Stimulated activated naive B cell treated with anti-CD40 and anti-IgM and Interleukin-4, amounts not matched to agents 10 μg/mL and 1 μg/mL and 100 μg/mL, for 72 hours (primary cell): ENCODE results near the gene LY6G5B.
A peak's percentile ranks its signal among the peaks of the same experiment; 100 is the strongest.
"Not testable (repeated sequence)": the region's sequence is repeated elsewhere in the genome, so short reads cannot be mapped to it uniquely, and the experiment has no call there.

Experiments used
- ATAC-seq, 2 donors: fragments of 150-1000 bp; cut with Tn5 transposase; replicated peaks; 2 replicates each; pipeline ENCODE4 v1.10.0; 2021; ENCODE audit warnings: moderate library complexity in 1 of 2
- DNase-seq: peaks from one replicate; pipeline ENCODE4 v3.0.0; 2021
- H3K27ac Mint-ChIP-seq: one replicate; pipeline ENCODE4 v1.8.0; 2022; ENCODE audit warnings: mild to moderate bottlenecking, mixed read lengths
- H3K27me3 Mint-ChIP-seq, 2 donors: one replicate each; pipeline ENCODE4 v1.8.0; 2022; ENCODE audit warnings: mixed read lengths in 2 of 2
- H3K36me3 Mint-ChIP-seq, 2 donors: one replicate each; pipeline ENCODE4 v1.8.0; 2022; ENCODE audit warnings: mixed read lengths in 2 of 2, mild to moderate bottlenecking in 1 of 2
- H3K4me1 Mint-ChIP-seq, 2 donors: one replicate each; pipeline ENCODE4 v1.8.0; 2022; ENCODE audit warnings: mixed read lengths in 2 of 2, mild to moderate bottlenecking in 1 of 2
- H3K4me3 Mint-ChIP-seq, 2 donors: one replicate each; pipeline ENCODE4 v1.8.0; 2022; ENCODE audit warnings: mild to moderate bottlenecking in 2 of 2, mixed read lengths in 2 of 2, moderate library complexity in 1 of 2
- H3K9me3 Mint-ChIP-seq, 2 donors: one replicate each; pipeline ENCODE4 v1.8.0; 2022; ENCODE audit warnings: mixed read lengths in 2 of 2, mild to moderate bottlenecking in 1 of 2

Gene LY6G5B

DNA sequence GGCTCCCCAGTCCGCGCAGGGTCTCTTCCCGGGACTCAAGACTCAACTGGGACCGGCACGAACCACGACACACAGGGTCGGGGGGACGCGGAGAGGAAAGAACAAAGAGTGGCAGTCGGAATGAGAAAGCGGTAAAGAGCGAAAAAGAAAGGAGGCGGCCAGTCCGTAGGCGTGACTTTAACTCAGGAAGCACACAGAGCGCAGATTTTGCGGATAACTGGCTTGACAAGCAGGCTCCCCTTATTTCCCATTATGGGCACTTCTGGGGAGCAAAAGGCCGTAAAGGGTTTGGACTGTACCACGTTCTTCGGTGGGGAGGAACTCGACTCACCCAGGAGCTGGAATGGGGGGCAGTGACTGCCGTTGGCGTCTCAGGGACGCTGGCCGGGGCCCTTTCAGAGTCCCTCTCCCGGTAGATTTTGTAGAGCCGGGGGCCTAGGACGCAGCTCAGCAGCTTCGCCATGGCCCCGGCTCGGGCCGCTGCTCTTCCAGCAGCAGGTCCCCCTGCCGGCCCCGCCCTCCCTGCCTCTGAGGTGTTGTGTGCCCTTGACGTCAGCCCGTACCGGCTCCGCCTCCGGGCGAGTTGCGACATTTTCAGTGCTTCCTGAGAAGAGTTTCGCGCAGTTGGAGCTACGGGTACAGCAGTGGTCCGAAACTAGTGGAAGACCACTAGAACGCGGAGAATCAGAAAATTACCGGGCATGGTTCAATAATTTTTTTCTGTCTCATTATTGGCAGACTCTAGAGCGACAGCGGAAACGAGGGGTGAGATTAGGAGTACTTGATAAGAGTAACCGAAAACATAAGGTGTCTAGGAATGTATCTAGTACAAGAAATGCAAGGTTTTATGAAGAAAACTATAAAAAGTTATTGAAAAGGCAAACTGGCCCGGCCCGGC lies 33.3 kb downstream of the LY6G5B start, which contains the start of gene ABHD16A:
ABHD16A (minus strand) TSS at position 506 of the 898 bp plus-strand sequence; CDS start at position 463, 43 bp downstream.
- Mint-ChIP-seq H3K9me3 (no peaks in the 10 kb centered on the region), H3K4me3 (peak within 1 kb of the TSS; percentile 96 to 99), H3K27me3 (no peaks in the 10 kb centered on the region), H3K27ac (peak within 1 kb of the TSS; percentile 98), H3K4me1 (peaks cover 16 to 25% of the 10 kb centered on the region in 2 donors), H3K36me3 (peaks cover 4 to 13% of the 10 kb centered on the region in 2 donors)
- ATAC-seq (peak; percentile 97 to 98), DNase-seq (peak; percentile 97)

DNA sequence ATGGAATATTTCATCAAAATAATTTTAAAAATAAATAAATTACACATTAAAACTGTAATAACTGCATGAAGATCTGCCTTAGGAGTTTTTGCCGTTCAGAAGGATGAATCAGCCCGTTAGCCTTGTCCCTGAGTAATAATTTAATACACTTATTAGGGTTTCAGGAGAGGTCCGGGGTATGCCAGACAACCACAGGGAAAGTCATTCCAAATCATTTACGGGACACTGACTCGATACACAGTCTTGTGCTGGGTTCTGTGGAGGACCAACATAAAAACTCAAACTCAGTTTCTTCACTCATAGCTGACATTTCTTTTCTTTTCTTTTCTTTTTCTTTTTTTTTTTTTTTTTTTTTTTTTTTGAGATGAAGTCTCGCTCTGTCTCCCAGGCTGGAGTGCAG lies 36.2 kb downstream of the LY6G5B start:
- DNase-seq (no peak), ATAC-seq (no peak)
- no peaks in the 10 kb centered on the region for H3K9me3 Mint-ChIP-seq
- H3K36me3 Mint-ChIP-seq = peaks cover 4 to 11% of the 10 kb centered on the region in 2 donors
- peaks cover 18 to 30% of the 10 kb centered on the region in 2 donors for H3K4me1 Mint-ChIP-seq
- H3K27ac Mint-ChIP-seq = no peak overlapping the region
- no peak overlapping the region for H3K4me3 Mint-ChIP-seq
- no peaks in the 10 kb centered on the region for H3K27me3 Mint-ChIP-seq

DNA sequence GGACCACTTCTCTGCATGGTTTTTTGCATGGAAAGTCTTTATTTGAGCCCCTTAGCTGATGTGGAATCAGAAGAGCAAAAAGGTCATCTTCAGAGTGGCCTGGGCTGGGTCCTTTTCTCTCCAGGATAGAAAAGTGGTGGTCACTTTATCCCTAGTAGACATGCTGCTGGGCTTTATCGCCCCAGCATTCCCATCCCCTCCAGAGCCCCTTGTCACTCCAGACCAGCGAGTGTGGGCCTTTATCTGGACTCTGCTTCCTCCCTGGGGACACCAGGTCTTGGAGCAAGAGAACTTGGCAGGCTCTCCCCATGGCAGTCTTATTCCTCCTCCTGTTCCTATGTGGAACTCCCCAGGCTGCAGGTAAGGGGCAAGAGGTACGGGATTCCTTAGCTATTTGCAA lies 36.8 kb downstream of the LY6G5B start, which contains the start of gene LY6G6F:
LY6G6F (plus strand) TSS at position 268 of the 400 bp plus-strand sequence; CDS start at position 309, 41 bp downstream.
- Mint-ChIP-seq H3K9me3 (no peaks in the 10 kb centered on the region), H3K4me3 (no peak within 1 kb of the TSS), H3K27ac (peak within 1 kb of the TSS; percentile 47), H3K4me1 (peaks cover 15 to 28% of the 10 kb centered on the region in 2 donors), H3K36me3 (peaks cover 4 to 7% of the 10 kb centered on the region in 2 donors), H3K27me3 (no peaks in the 10 kb centered on the region)
- DNase-seq = no peak
- no peak for ATAC-seq

DNA sequence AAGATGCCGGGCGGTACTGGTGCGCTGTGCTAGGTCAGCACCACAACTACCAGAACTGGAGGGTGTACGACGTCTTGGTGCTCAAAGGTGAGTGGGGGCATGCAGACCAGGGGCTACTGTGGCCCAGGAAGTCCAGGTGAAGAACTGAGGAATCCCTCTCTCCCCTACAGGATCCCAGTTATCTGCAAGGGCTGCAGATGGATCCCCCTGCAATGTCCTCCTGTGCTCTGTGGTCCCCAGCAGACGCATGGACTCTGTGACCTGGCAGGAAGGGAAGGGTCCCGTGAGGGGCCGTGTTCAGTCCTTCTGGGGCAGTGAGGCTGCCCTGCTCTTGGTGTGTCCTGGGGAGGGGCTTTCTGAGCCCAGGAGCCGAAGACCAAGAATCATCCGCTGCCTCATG lies 37.9 kb downstream of the LY6G5B start:
- ATAC-seq = no peak
- H3K9me3 Mint-ChIP-seq = no peaks in the 10 kb centered on the region
- H3K27me3 Mint-ChIP-seq = no peaks in the 10 kb centered on the region
- DNase-seq = no peak
- H3K36me3 Mint-ChIP-seq = peaks cover under 1% of the 10 kb centered on the region in 2 donors
- H3K27ac Mint-ChIP-seq = no peak overlapping the region
- peaks cover 11 to 25% of the 10 kb centered on the region in 2 donors for H3K4me1 Mint-ChIP-seq
- H3K4me3 Mint-ChIP-seq = no peak overlapping the region

DNA sequence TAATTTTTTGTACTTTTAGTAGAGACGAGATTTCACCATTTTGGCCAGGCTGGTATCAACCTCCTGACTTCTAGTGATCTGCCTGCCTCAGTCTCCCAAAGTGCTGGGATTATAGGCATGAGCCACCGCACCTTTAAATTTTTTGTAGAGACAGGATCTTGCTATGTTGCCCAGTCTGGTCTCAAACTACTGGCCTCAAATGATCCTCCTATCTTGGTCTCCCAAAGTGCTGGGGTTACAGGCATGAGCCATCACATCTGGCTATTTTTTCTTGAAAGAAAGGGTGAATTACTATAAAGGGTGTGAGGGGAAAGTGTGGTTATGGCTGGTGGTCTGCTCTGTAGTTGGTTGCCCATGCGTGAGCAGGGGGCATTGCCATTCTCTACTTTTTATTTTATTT lies 38.4 kb downstream of the LY6G5B start:
- DNase-seq (no peak), ATAC-seq (no peak)
- Mint-ChIP-seq H3K4me3 (no peak overlapping the region), H3K9me3 (no peaks in the 10 kb centered on the region), H3K27ac (no peak overlapping the region), H3K4me1 (peaks cover 11 to 24% of the 10 kb centered on the region in 2 donors), H3K27me3 (no peaks in the 10 kb centered on the region), H3K36me3 (no peaks in the 10 kb centered on the region)

DNA sequence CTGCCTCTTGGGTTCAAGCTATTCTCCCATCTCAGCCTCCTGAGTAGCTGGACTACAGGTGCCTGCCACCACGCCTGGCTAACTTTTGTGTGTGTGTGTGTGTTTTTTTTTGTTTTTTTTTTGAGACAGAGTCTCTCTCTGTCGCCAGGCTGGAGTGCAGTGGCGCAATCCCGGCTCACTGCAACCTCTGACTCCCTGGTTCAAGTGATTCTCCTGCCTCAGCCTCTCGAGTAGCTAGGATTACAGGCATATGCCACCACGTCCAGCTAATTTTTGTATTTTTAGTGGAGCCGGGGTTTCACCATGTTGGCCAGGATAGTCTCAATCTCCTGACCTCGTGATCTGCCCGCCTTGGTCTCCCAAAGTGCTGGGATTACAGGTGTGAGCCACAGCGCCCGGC lies 39.4 kb downstream of the LY6G5B start:
- H3K27ac Mint-ChIP-seq, H3K36me3 Mint-ChIP-seq, DNase-seq, H3K9me3 Mint-ChIP-seq, ATAC-seq, H3K4me3 Mint-ChIP-seq, H3K27me3 Mint-ChIP-seq: not testable (repeated sequence)
- peaks cover 9 to 19% of the 10 kb centered on the region in 2 donors for H3K4me1 Mint-ChIP-seq

DNA sequence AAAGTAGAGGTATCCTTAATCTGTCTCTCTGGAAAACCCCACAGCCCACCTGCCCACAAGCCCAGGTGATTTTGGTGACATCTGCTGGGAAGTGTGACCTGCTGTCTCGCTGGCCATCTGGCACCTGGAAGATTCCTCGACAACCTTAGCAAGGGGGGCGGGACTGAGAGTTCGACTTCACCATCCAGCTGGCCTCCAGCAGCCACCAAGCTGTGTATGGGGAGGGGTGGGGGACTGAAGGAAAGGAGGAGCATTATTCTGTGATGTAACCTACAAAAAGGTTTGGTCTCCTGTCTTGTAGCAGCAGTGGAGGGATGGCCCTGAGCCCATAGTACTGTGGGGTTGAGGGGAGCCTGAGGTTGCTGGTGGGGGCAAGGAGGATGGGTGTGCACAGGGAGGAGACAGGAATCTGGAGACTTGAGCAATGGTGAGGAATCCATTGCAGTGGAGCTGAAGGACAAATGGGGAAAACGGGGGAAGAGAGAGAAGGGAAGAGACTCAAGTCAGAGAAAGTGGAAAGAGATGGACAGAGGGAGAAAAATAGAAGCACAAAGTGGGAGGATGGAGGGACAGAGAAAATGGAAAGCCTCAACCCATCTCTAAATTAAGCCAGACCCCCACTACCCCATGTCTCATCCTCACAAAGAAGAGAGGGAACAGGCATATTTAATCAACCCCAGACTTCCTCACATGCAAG lies 40.9 kb downstream of the LY6G5B start:
- Mint-ChIP-seq H3K4me1 (peaks cover 9 to 19% of the 10 kb centered on the region in 2 donors), H3K36me3 (no peaks in the 10 kb centered on the region), H3K4me3 (no peak overlapping the region), H3K9me3 (no peaks in the 10 kb centered on the region), H3K27ac (no peak overlapping the region), H3K27me3 (no peaks in the 10 kb centered on the region)
- DNase-seq (no peak), ATAC-seq (no peak)

DNA sequence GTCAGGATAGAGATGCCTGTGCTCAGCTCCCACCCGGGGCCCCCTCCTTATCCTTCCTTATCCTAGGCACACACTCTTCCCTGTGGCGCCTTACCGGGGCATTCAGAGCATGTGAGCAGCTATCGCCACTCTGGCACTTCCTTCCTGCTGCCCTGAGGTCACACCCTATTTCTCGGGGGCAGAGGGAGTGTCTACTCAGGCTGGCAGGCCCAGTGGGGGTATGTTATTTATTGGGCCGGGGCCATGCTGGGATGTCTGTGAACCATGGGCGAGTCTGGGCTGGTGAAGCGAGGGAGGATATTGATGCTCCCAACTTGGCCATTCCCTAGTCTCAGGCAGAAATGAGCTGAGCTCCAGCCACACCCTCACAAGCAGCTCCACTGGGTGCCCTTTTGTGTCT lies 41.5 kb downstream of the LY6G5B start:
- Mint-ChIP-seq H3K9me3 (no peaks in the 10 kb centered on the region), H3K27ac (no peak overlapping the region), H3K27me3 (no peaks in the 10 kb centered on the region), H3K4me3 (no peak overlapping the region), H3K4me1 (peaks cover 9 to 19% of the 10 kb centered on the region in 2 donors), H3K36me3 (no peaks in the 10 kb centered on the region)
- DNase-seq (no peak), ATAC-seq (no peak)

DNA sequence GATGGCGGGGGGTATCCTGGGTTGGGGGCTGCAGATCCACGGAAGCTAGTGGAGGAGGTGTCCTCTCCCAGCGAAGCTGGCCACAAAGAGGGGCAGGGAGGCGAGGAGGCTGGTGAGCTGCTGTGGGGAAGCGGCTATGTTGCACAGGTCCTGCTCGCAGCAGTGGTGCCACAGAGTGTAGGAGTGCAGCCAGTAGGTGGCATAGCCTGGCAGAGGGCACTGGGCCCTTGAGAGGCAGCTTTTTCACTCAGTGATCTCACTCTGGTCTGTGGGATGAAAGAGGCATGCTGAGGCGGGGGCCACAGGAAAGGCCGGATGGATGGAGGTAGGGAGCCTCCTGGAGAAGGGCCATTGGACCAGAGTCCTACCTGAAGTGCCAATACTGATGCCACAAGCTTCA lies 42.5 kb downstream of the LY6G5B start:
- no peak for DNase-seq
- H3K9me3 Mint-ChIP-seq = no peaks in the 10 kb centered on the region
- no peaks in the 10 kb centered on the region for H3K27me3 Mint-ChIP-seq
- H3K27ac Mint-ChIP-seq = no peak overlapping the region
- H3K4me1 Mint-ChIP-seq = peaks cover 9 to 19% of the 10 kb centered on the region in 2 donors
- peak; percentile 73 to 76 for ATAC-seq
- no peaks in the 10 kb centered on the region for H3K36me3 Mint-ChIP-seq
- no peak overlapping the region for H3K4me3 Mint-ChIP-seq

DNA sequence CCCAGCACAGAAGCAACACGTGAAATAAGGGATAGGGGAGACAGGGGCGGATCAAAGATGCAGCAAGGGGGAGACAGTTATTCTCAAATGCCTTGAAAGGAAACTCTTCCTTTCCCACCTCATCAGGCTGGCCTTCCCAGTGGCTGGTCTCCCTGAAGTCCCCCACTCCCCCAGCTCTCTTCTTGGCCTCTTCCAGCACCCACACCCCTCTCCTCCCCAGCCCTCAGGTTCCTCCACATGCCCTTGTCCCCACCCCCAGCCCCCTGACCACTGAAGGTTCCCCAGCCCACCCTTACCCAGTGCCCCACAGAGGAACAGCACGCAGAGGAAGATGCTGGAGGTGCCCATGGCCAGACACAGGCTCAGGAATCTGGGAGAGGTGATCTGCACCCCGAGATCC lies 43.7 kb downstream of the LY6G5B start:
- Mint-ChIP-seq H3K36me3 (no peaks in the 10 kb centered on the region), H3K27ac (no peak overlapping the region), H3K9me3 (no peaks in the 10 kb centered on the region), H3K4me1 (peaks cover 9 to 19% of the 10 kb centered on the region in 2 donors), H3K4me3 (no peak overlapping the region), H3K27me3 (no peaks in the 10 kb centered on the region)
- no peak for DNase-seq
- no peak for ATAC-seq

DNA sequence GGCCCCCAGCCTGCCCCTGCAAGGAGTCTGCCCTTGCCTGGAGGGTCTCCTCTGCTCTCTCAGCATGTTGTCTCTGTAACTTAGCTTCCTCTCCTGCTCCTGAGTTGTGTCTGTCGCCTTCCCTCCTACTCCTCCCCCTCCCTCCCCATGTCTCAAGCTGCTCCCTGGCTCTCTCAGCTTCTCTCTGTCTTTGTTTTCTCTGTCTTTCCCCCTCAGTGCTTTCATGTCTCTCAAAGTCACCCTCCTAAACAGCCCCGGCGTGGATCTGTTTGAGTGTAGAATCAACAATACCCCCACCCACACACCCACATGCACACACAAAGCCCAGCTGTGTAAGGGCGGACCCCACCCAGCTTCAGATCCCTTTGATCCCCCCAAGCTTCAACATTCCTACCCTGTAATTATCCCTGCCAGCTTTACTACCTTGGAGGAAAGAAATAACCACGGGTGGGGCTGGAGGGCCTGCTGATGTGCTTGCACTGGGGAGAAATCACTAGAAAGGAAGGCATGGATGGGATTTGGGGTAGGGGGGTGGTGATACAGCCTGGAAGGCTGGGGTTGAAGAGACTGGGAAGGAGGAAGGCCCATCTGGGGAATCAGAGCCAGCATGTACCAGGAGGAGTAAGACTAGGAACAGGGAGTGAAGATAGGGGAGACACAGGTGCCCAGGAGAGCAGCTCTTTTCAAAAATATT lies 44.4 kb downstream of the LY6G5B start:
- DNase-seq = no peak
- Mint-ChIP-seq H3K27me3 (no peaks in the 10 kb centered on the region), H3K4me1 (peaks cover 9 to 19% of the 10 kb centered on the region in 2 donors), H3K27ac (no peak overlapping the region), H3K4me3 (no peak overlapping the region), H3K9me3 (no peaks in the 10 kb centered on the region), H3K36me3 (no peaks in the 10 kb centered on the region)
- ATAC-seq = no peak

DNA sequence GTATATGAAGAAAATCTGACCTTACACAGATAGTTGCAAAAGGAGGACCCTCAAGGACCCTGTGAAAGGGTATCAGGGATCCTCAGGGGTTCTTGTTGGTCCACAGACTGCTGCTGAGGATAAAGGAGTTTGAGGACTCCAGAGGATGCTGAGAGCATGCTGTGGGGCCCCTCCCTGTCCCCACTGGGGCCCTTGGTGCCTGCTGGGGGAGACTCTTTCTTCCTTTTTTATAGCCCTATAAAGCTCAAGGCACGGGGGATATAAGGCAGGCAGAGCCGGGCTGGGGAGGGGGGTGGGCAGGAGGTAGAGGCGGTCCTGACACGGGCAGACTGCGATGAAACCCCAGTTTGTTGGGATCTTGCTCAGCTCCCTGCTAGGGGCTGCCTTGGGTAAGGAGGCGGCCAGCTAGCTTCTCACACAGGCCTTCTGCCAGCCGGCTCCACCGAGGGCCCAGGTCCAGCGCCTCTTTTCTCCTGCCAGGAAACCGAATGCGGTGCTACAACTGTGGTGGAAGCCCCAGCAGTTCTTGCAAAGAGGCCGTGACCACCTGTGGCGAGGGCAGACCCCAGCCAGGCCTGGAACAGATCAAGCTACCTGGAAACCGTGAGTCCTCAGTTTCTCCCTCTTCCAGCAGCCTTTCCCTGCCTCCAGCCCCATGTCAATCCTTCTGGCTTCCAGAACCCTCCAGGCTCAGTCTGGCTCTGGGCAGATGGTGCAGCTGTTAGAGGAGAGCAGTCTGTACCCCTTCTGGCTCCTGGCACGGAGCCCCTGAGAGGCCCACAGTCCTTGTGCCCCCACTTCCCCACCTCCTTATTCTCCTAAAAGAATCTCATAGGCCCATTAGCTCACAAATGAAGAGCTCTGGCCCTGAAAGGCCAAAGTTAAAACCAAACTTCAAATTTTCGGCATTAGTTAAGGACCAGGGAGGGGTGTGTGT lies 45.5 kb downstream of the LY6G5B start, which contains the start of gene LY6G6D:
LY6G6D (plus strand) TSS at position 327 of the 937 bp plus-strand sequence; CDS start at position 335, 8 bp downstream.
- H3K27me3 Mint-ChIP-seq = no peaks in the 10 kb centered on the region
- ATAC-seq (no peak), DNase-seq (no peak)
- no peaks in the 10 kb centered on the region for H3K36me3 Mint-ChIP-seq
- H3K27ac Mint-ChIP-seq = no peak within 1 kb of the TSS
- no peaks in the 10 kb centered on the region for H3K9me3 Mint-ChIP-seq
- peaks cover 9 to 18% of the 10 kb centered on the region in 2 donors for H3K4me1 Mint-ChIP-seq
- no peak within 1 kb of the TSS for H3K4me3 Mint-ChIP-seq

DNA sequence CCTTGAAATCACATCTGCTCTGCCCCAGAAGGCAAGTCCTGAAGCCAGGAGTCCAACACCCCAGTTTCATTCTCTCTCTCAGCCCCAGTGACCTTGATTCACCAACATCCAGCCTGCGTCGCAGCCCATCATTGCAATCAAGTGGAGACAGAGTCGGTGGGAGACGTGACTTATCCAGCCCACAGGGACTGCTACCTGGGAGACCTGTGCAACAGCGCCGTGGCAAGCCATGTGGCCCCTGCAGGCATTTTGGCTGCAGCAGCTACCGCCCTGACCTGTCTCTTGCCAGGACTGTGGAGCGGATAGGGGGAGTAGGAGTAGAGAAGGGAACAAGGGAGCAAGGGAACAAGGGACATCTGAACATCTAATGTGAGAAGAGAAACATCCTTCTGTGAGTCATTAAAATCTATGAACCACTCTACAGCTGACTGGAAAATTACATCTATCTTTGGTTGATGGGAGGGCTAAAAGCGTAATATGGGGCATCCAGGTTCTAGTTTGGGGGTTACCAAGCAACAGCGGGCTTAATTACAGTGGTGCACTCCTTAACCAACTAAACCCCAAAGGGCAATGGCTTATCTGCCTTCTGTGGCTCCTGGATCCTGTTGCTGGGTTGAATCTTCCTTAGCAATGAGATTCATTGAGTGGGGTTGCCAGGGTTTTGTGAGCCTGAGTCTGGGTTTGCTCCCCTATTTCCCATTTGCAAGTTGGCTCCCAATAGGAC lies 47.9 kb downstream of the LY6G5B start:
- Mint-ChIP-seq H3K27ac (no peak overlapping the region), H3K4me3 (no peak overlapping the region), H3K27me3 (no peaks in the 10 kb centered on the region), H3K4me1 (peaks cover 0 to 2% of the 10 kb centered on the region in 2 donors), H3K9me3 (no peaks in the 10 kb centered on the region), H3K36me3 (no peaks in the 10 kb centered on the region)
- ATAC-seq = no peak
- DNase-seq = no peak
